HEK293 (cell line): ENCODE results near the gene POU2AF3.

Source experiments
- CTCF ChIA-PET: fragments of 350-600 bp; formaldehyde crosslinking; extraction: SDS; loops from one replicate; lab custom pipeline; 2021; ENCODE audit warnings: antibody characterized with exemption; lab: Yijun Ruan, JAX
- POLR2A ChIA-PET: fragments of 300-600 bp; formaldehyde crosslinking; extraction: SDS; loops from one replicate; lab custom pipeline; 2020; ENCODE audit warnings: antibody characterized with exemption, inconsistent platforms; lab: Yijun Ruan, JAX
- H3K27ac ChIP-seq: fragments of 200-500 bp; sonication (Bioruptor generic); 2 replicates; pipeline ENCODE4 v1.5.1; 2014; ENCODE audit warnings: low read depth, low read length, control low read depth, inconsistent platforms; ENCODE audit errors: extremely low read depth
- H3K36me3 ChIP-seq, 2 experiments: fragments of 200-500 bp in 1 of 2; sonication (Bioruptor generic) in 1 of 2; 1 replicate in 1 of 2; 2 replicates in 1 of 2; pipeline ENCODE4 v1.5.1; 2014 to 2017; ENCODE audit warnings: inconsistent platforms in 2 of 2, low read length in 2 of 2; ENCODE audit not compliant: control insufficient read depth in 2 of 2, insufficient read depth in 1 of 2
- H3K4me1 ChIP-seq: fragments of 200-500 bp; sonication (Bioruptor generic); 2 replicates; pipeline ENCODE4 v1.5.1; 2014; ENCODE audit warnings: mild to moderate bottlenecking, low read length, inconsistent platforms; ENCODE audit not compliant: control insufficient read depth, insufficient read depth
- H3K4me3 ChIP-seq: 2 replicates; pipeline ENCODE4 v1.5.1; 2011; ENCODE audit warnings: low read depth, mild to moderate bottlenecking, control low read depth, low read length, moderate library complexity
- H3K9me3 ChIP-seq: fragments of 200-500 bp; sonication (Bioruptor generic); 2 replicates; pipeline ENCODE4 v1.5.1; 2014; ENCODE audit warnings: low read depth, low read length, inconsistent platforms; ENCODE audit not compliant: control insufficient read depth, insufficient read depth
- FEZF1 ChIP-seq: fragments of 450-650 bp; formaldehyde crosslinking; IDR thresholded peaks from 2 replicates; pipeline ENCODE4 v1.5.1; 2016; ENCODE audit warnings: missing biosample characterization, missing genetic modification characterization
- KLF1 ChIP-seq: fragments of 450-650 bp; formaldehyde crosslinking; IDR thresholded peaks from 2 replicates; pipeline ENCODE4 v1.5.1; 2016; ENCODE audit warnings: missing biosample characterization, missing genetic modification characterization
- KLF16 ChIP-seq: fragments of 450-650 bp; formaldehyde crosslinking; IDR thresholded peaks from 2 replicates; pipeline ENCODE4 v1.5.1; 2017; ENCODE audit warnings: missing biosample characterization, missing genetic modification characterization
- SALL2 ChIP-seq: fragments of 450-650 bp; formaldehyde crosslinking; IDR thresholded peaks from 2 replicates; pipeline ENCODE4 v1.5.0; 2017; ENCODE audit warnings: missing biosample characterization, mild to moderate bottlenecking, missing genetic modification characterization, borderline replicate concordance
- SP7 ChIP-seq: fragments of 450-650 bp; formaldehyde crosslinking; IDR thresholded peaks from 2 replicates; pipeline ENCODE4 v1.5.1; 2016; ENCODE audit warnings: missing biosample characterization, missing genetic modification characterization
- ZBTB20 ChIP-seq: fragments of 450-650 bp; formaldehyde crosslinking; IDR thresholded peaks from 2 replicates; pipeline ENCODE4 v1.5.1; 2016; ENCODE audit warnings: missing biosample characterization, missing genetic modification characterization
- ZBTB8A ChIP-seq: fragments of 450-650 bp; formaldehyde crosslinking; IDR thresholded peaks from 2 replicates; pipeline ENCODE4 v1.5.1; 2016; ENCODE audit warnings: missing biosample characterization, missing genetic modification characterization
- ZIC2 ChIP-seq: fragments of 450-650 bp; formaldehyde crosslinking; IDR thresholded peaks from 2 replicates; pipeline ENCODE4 v1.5.1; 2016; ENCODE audit warnings: missing biosample characterization, missing genetic modification characterization
- ZNF184 ChIP-seq: fragments of 450-650 bp; IDR thresholded peaks from 2 replicates; pipeline ENCODE4 v1.5.1; 2018; ENCODE audit warnings: missing biosample characterization, mild to moderate bottlenecking, missing genetic modification characterization
- ZNF24 ChIP-seq: fragments of 450-650 bp; formaldehyde crosslinking; IDR thresholded peaks from 2 replicates; pipeline ENCODE4 v1.5.1; 2016; ENCODE audit warnings: missing biosample characterization, missing genetic modification characterization
- ZNF292 ChIP-seq: fragments of 450-650 bp; formaldehyde crosslinking; IDR thresholded peaks from 2 replicates; pipeline ENCODE4 v1.5.1; 2016; ENCODE audit warnings: low read depth, missing biosample characterization, missing genetic modification characterization, borderline replicate concordance
- ZNF473 ChIP-seq: fragments of 450-650 bp; formaldehyde crosslinking; IDR thresholded peaks from 2 replicates; pipeline ENCODE4 v1.5.1; 2017; ENCODE audit warnings: missing biosample characterization, missing genetic modification characterization
- ZNF658 ChIP-seq: fragments of 450-650 bp; formaldehyde crosslinking; IDR thresholded peaks from 2 replicates; pipeline ENCODE4; 2016; ENCODE audit warnings: missing biosample characterization, missing genetic modification characterization
- ZNF664 ChIP-seq: fragments of 450-650 bp; formaldehyde crosslinking; IDR thresholded peaks from 2 replicates; pipeline ENCODE4 v1.5.1; 2016; ENCODE audit warnings: missing biosample characterization, missing genetic modification characterization
- ZNF701 ChIP-seq: fragments of 450-650 bp; formaldehyde crosslinking; IDR thresholded peaks from 2 replicates; pipeline ENCODE4 v1.5.1; 2016; ENCODE audit warnings: missing biosample characterization, missing genetic modification characterization
- ZXDB ChIP-seq: fragments of 450-650 bp; formaldehyde crosslinking; IDR thresholded peaks from 2 replicates; pipeline ENCODE4 v1.5.1; 2016; ENCODE audit warnings: missing biosample characterization, missing genetic modification characterization
- TF ChIP-seq, protein P1 (sequence below): fragments of 450-650 bp; formaldehyde crosslinking; IDR thresholded peaks from 2 replicates; pipeline ENCODE4 v1.5.1; 2016; ENCODE audit warnings: missing biosample characterization, missing genetic modification characterization
- TF ChIP-seq, protein P2 (sequence below): fragments of 450-650 bp; formaldehyde crosslinking; IDR thresholded peaks from 2 replicates; pipeline ENCODE4 v1.5.1; 2017; ENCODE audit warnings: missing biosample characterization, missing genetic modification characterization

POU2AF3 gene

DNA sequence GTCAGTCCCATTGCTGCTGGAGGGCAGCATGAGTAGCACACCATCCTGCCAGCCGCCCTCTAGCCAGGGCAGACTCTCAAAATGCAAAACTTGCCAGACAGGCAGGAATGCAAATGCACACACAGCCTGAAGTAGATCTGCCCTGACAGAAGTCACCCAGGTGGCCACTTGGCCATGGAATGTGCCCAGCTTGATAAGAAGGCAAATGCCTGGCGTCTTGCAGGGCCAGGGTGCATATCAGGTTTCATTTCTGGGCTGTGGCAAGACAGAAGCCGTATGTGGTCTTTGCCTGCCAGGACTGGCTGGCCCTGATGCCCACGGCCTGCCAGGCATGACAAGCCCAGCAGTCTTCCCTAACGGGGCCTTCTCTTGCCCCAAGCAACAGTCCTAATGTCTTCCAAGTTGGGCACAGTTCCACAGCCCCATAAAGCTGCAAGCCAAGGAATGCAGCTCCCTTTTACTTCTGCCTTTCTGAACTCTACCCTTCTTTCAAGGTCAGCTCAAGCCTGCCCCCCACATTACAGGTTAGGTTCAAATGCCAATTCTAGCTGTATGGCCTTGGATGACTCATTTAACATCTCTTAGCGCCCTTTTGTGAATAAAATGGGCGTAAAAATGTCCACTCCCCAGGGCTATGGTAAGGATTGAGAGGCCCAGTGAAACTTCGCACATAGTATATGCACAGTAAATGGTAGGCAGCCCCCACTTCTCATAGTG lies 29.7 kb downstream of the POU2AF3 start:
- no peaks in the 10 kb centered on the region for H3K36me3 ChIP-seq
- H3K4me3 ChIP-seq, result no peak overlapping the region
- TF ChIP-seq KLF16 (tag by site-specific recombination) (no peak), FEZF1 (tag by site-specific recombination) (0 out of 2 replicates have a peak, but pooled peaks have one; percentile 30), ZIC2 (tag by site-specific recombination) (peak; percentile 68), ZBTB8A (tag by site-specific recombination) (0 out of 2 replicates have a peak, but pooled peaks have one; percentile 21), ZNF658 (no peak), ZBTB20 (tag by site-specific recombination) (0 out of 2 replicates have a peak, but pooled peaks have one; percentile 23), ZXDB (tag by site-specific recombination) (no peak), ZNF664 (0 out of 2 replicates have a peak, but pooled peaks have one; percentile 58), SP7 (tag by site-specific recombination) (no peak)
- TF ChIP-seq, protein P1, sequence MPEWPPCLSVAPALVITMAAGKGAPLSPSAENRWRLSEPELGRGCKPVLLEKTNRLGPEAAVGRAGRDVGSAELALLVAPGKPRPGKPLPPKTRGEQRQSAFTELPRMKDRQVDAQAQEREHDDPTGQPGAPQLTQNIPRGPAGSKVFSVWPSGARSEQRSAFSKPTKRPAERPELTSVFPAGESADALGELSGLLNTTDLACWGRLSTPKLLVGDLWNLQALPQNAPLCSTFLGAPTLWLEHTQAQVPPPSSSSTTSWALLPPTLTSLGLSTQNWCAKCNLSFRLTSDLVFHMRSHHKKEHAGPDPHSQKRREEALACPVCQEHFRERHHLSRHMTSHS (tag by site-specific recombination), result no peak
- TF ChIP-seq, protein P2, sequence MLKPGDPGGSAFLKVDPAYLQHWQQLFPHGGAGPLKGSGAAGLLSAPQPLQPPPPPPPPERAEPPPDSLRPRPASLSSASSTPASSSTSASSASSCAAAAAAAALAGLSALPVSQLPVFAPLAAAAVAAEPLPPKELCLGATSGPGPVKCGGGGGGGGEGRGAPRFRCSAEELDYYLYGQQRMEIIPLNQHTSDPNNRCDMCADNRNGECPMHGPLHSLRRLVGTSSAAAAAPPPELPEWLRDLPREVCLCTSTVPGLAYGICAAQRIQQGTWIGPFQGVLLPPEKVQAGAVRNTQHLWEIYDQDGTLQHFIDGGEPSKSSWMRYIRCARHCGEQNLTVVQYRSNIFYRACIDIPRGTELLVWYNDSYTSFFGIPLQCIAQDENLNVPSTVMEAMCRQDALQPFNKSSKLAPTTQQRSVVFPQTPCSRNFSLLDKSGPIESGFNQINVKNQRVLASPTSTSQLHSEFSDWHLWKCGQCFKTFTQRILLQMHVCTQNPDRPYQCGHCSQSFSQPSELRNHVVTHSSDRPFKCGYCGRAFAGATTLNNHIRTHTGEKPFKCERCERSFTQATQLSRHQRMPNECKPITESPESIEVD (tag by site-specific recombination), result no peak
- ChIA-PET CTCF (interaction anchor here (1.2 kb wide), 1 partner anchor 101 kb away, joined by 4 read pairs; no protein-coding TSS in a partner anchor), POLR2A (no interaction called here)
- no peak overlapping the region for H3K27ac ChIP-seq
- no peaks in the 10 kb centered on the region for H3K9me3 ChIP-seq
- no peaks in the 10 kb centered on the region for H3K4me1 ChIP-seq

DNA sequence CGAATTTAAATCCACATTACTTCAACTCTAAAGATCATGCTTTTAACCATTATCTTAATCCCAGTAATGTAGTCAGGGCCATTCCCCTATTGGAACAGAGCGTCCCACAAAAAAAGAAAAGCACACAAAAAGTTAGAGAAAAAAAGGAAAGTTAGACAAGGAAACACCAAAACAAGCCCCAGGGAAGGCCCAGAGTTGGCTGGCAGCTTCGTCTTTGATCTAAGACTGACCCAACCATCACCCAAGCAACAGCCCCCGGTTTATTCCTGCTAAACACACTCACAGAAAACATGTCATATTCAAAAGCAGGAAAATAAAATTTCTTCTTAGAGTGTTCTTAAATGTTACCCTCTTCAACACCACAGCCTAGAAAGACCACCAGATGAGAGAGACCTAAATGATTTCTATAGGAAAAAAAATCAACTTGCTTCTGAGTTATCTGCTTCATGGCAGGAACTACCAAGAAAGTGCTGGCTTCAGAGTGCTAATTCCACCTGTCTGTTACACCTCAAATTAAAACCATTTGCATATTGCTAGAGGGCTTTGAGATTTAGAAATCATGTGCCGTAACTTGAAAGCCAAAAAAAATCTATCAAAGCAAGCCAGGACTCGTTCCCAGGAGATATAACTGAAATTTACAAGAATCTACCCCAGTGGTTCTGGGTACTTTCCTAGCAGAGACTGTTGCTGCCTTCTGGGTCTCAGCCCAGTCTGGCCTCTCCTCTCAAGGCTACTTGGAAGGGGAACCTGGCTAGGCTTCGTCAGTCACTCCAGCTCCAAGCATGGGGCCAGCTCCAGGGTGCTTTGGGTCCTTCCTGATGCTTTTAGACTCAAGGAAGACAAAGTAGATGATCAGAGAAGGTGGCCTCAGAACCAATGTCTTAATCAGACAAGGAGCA lies 31.2 kb downstream of the POU2AF3 start:
- peaks cover 4% of the 10 kb centered on the region; the same call in 1 of the 2 replicates for H3K4me1 ChIP-seq
- POLR2A ChIA-PET, result no interaction called here
- H3K9me3 ChIP-seq, result no peaks in the 10 kb centered on the region
- CTCF ChIA-PET, result no interaction called here
- no peak overlapping the region for H3K4me3 ChIP-seq
- no peak overlapping the region for H3K27ac ChIP-seq
- H3K36me3 ChIP-seq, result no peaks in the 10 kb centered on the region
- TF ChIP-seq ZNF292 (tag by site-specific recombination), result no peak
- TF ChIP-seq, protein P1 (tag by site-specific recombination), result no peak
- no peak for TF ChIP-seq SALL2 (tag by site-specific recombination)
- TF ChIP-seq KLF1, result no peak
- no peak for TF ChIP-seq ZNF24 (tag by site-specific recombination)
- no peak for TF ChIP-seq ZNF473 (tag by site-specific recombination)
- no peak for TF ChIP-seq ZNF184 (tag by site-specific recombination)
- TF ChIP-seq ZNF701 (tag by site-specific recombination), result no peak
- TF ChIP-seq SP7 (tag by site-specific recombination), result no peak
